B cell (primary cell): ENCODE results near the gene TGFB1. TPM values are rescaled to one million over a fixed set of nuclear protein-coding genes. Genes with fewer than 3 reads are reported as not detected.

Experiments used
- ATAC-seq: fragments of 200-7000 bp; cut with Tn5 transposase; one replicate; pipeline ENCODE4 v1.10.0; 2021; ENCODE audit warnings: low read depth, mild to moderate bottlenecking, moderate number of reproducible peaks, moderate library complexity
- CTCF ChIA-PET: fragments of 350-600 bp; sonication (Branson Sonifier 250); formaldehyde crosslinking; loops from one replicate; lab custom pipeline; 2021; ENCODE audit warnings: antibody characterized with exemption, inconsistent platforms; lab: Charles Lee
- POLR2A ChIA-PET: fragments of 350-600 bp; sonication (Branson Sonifier 250); formaldehyde crosslinking; loops from one replicate; lab custom pipeline; 2021; ENCODE audit warnings: antibody characterized with exemption; lab: Charles Lee
- DNase-seq: peaks from one replicate; pipeline ENCODE4 v3.0.0; 2013
- H2AFZ ChIP-seq: 2 replicates; pipeline ENCODE4 v1.6.1; 2012; ENCODE audit warnings: mild to moderate bottlenecking, low read depth, low read length; ENCODE audit not compliant: insufficient read depth, poor library complexity, severe bottlenecking
- H3K27ac ChIP-seq, 2 donors: 1 replicate in 1 of 2; 2 replicates in 1 of 2; pipeline ENCODE4 v1.5.1; 2012 to 2013; ENCODE audit warnings: low read length in 2 of 2, mild to moderate bottlenecking in 2 of 2, moderate library complexity in 1 of 2
- H3K27me3 ChIP-seq, 4 experiments: fragments of 200-600 bp in 1 of 4; sonication (generic) in 1 of 4; replicated peaks in 1 of 4; 1 replicate in 2 of 4; 2 replicates in 2 of 4; pipeline versions ENCODE4 v1.6.1 to v1.7.0; 2013 to 2016; ENCODE audit warnings: low read length in 3 of 4, mild to moderate bottlenecking in 2 of 4, mixed read lengths in 1 of 4, moderate library complexity in 1 of 4; ENCODE audit not compliant: insufficient read depth in 4 of 4, control insufficient read depth in 3 of 4; ENCODE audit errors: control extremely low read depth in 1 of 4
- H3K36me3 ChIP-seq, 2 experiments: replicated peaks in 1 of 2; 1 replicate in 1 of 2; 2 replicates in 1 of 2; pipeline versions ENCODE4 v1.6.1 to v1.7.1; 2013; ENCODE audit warnings: low read length in 1 of 2; ENCODE audit not compliant: insufficient read depth in 2 of 2, control insufficient read depth in 1 of 2; ENCODE audit errors: control extremely low read depth in 1 of 2, extremely low read depth in 1 of 2
- H3K4me1 ChIP-seq, 2 donors: fragments of 200-600 bp in 1 of 2; sonication (generic) in 1 of 2; 1 replicate in 1 of 2; 2 replicates in 1 of 2; pipeline versions ENCODE4 v1.5.1 to v1.6.1; 2013 to 2017; ENCODE audit warnings: low read length in 2 of 2; ENCODE audit not compliant: control insufficient read depth in 2 of 2, insufficient read depth in 2 of 2
- H3K4me2 ChIP-seq: replicated peaks from 2 replicates; pipeline ENCODE3; 2012; ENCODE audit warnings: mild to moderate bottlenecking, low read depth, low read length; ENCODE audit not compliant: poor library complexity, severe bottlenecking
- H3K4me3 ChIP-seq, 5 experiments: fragments of 200-600 bp in 1 of 5; sonication (generic) in 1 of 5; 1 replicate in 3 of 5; 2 replicates in 2 of 5; pipeline versions ENCODE4 v1.5.1 to v1.7.0; 2011 to 2016; ENCODE audit warnings: low read length in 4 of 5, mild to moderate bottlenecking in 4 of 5, low read depth in 2 of 5, control low read depth in 1 of 5, moderate library complexity in 1 of 5; ENCODE audit not compliant: insufficient read depth in 1 of 5; ENCODE audit errors: control extremely low read depth in 1 of 5, extremely low read depth in 1 of 5
- H3K79me2 ChIP-seq: fragments of 200-600 bp; sonication (generic); one replicate; pipeline ENCODE4 v1.6.0; 2016; ENCODE audit warnings: low read length; ENCODE audit not compliant: control insufficient read depth, insufficient read depth
- H3K9ac ChIP-seq: fragments of 200-600 bp; sonication (generic); 2 replicates; pipeline ENCODE4 v1.6.1; 2017; ENCODE audit warnings: mild to moderate bottlenecking, low read length, moderate library complexity
- H3K9me3 ChIP-seq, 3 donors: one replicate each; pipeline versions ENCODE4 v1.6.1 to v1.7.1; 2013; ENCODE audit warnings: low read length in 2 of 3; ENCODE audit not compliant: control insufficient read depth in 2 of 3, insufficient read depth in 1 of 3; ENCODE audit errors: control extremely low read depth in 1 of 3
- H4K20me1 ChIP-seq: 2 replicates; pipeline ENCODE4 v1.6.0; 2012; ENCODE audit warnings: mild to moderate bottlenecking, low read length; ENCODE audit not compliant: insufficient read depth, control insufficient read depth, poor library complexity, severe bottlenecking
- H3K27ac Mint-ChIP-seq: one replicate; pipeline ENCODE4 v1.8.0; 2021; ENCODE audit warnings: mixed read lengths
- H3K27me3 Mint-ChIP-seq: one replicate; pipeline ENCODE4 v1.8.0; 2021; ENCODE audit warnings: mixed read lengths
- H3K4me1 Mint-ChIP-seq: one replicate; pipeline ENCODE4 v1.8.0; 2021; ENCODE audit warnings: mixed read lengths
- H3K4me3 Mint-ChIP-seq: one replicate; pipeline ENCODE4 v1.8.0; 2021; ENCODE audit warnings: mixed read lengths
- H3K9me3 Mint-ChIP-seq: one replicate; pipeline ENCODE4 v1.8.0; 2022; ENCODE audit warnings: mixed read lengths; ENCODE audit not compliant: insufficient read depth
- EZH2 ChIP-seq: IDR thresholded peaks from 2 replicates; pipeline ENCODE4 v1.6.1; 2012; ENCODE audit warnings: borderline replicate concordance, low read depth, mild to moderate bottlenecking, moderate library complexity, low read length; ENCODE audit not compliant: insufficient read depth, poor library complexity, severe bottlenecking
- WGBS: methylation state at CpG from one replicate; pipeline ENCODE4 v1.1.5; 2013; ENCODE audit warnings: missing lambda C conversion rate; ENCODE audit not compliant: insufficient coverage; 5-methylcytosine and 5-hydroxymethylcytosine counted together
- intact Hi-C: fragments of 100-400 bp; cut with micrococcal nuclease; formaldehyde crosslinking; loops from one replicate; pipeline ENCODE4 v1.10.0; 2022
- polyA plus RNA-seq: library from polyadenylated mRNA; depleted of rRNA; stranded (reverse); fragments of >200 nt; gene quantifications from 2 replicates; pipeline ENCODE4 v1.2.3, GENCODE V29; 2012
- total RNA-seq, 2 donors: library from RNA; stranded (reverse); fragments of 120-200 nt in 1 of 2; gene quantifications; 1 replicate in 1 of 2; 2 replicates in 1 of 2; pipeline versions ENCODE4 v1.2.3 to v1.2.4, GENCODE V29; 2013 to 2022
- TF ChIP-seq, protein P1 (sequence below): fragments of 200-600 bp; IDR thresholded peaks from one replicate; pipeline ENCODE4 v1.8.0; 2022; ENCODE audit warnings: antibody characterized with exemption, mild to moderate bottlenecking

Gene TGFB1
- total and polyA plus RNA-seq, 2 donors (not counting 1 experiment from before 2014, with no cell fraction given), result 109 to 120 TPM

DNA sequence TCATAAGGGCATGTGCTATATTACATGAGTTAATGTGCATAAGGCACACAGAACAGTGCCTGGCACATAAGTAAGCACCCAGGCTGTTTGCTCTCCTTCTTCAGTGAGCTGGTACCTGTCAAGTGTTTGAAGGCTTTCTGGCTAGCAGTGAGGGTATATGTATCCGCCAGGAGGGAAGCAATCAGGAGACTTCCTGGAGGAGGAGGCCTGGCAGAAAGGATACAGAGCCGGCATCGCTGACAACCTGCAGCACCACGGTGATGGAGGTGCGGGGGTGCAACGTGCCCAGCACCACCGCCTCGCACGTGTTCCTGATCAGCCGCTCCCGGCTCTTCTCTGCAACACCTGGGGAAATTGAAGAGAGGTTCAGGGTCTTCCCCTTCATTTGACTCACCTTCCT is 37.9 kb upstream of the TGFB1 start:
- CTCF ChIA-PET, result no interaction called here

DNA sequence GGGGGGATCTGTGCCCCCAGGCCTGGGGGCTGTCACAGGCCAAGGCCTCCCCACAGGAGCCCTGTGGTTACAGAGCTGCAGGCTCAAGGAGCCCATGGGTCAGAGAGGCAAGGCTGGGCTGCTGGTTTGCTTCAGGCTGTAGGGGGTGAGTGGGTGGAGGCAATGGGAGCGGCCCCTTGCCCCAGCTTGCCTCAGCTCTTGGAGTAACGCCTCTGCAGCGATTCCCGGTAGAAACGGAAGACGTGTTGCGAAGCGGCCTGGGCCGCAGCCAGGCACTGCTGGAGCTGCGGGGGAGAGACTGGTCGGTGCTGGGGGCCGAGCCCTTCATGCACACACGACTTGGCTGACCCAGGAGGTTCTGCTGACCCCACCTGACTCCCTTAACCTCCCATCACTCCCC is 32.7 kb upstream of the TGFB1 start:
- POLR2A ChIA-PET, result no interaction called here
- 99% methylated on average over 11 of the region's 13 CpGs for WGBS
- H3K36me3 ChIP-seq, result peaks cover 0 to 43% of the 10 kb centered on the region in 2 experiments
- no peak for TF ChIP-seq EZH2
- TF ChIP-seq, protein P1, sequence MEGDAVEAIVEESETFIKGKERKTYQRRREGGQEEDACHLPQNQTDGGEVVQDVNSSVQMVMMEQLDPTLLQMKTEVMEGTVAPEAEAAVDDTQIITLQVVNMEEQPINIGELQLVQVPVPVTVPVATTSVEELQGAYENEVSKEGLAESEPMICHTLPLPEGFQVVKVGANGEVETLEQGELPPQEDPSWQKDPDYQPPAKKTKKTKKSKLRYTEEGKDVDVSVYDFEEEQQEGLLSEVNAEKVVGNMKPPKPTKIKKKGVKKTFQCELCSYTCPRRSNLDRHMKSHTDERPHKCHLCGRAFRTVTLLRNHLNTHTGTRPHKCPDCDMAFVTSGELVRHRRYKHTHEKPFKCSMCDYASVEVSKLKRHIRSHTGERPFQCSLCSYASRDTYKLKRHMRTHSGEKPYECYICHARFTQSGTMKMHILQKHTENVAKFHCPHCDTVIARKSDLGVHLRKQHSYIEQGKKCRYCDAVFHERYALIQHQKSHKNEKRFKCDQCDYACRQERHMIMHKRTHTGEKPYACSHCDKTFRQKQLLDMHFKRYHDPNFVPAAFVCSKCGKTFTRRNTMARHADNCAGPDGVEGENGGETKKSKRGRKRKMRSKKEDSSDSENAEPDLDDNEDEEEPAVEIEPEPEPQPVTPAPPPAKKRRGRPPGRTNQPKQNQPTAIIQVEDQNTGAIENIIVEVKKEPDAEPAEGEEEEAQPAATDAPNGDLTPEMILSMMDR, result no peak
- H3K27me3 ChIP-seq, result no peaks in the 10 kb centered on the region
- no peaks in the 10 kb centered on the region for H3K4me1 ChIP-seq
- ATAC-seq, result no peak
- no peak overlapping the region for H3K27ac Mint-ChIP-seq
- no peaks in the 10 kb centered on the region for H3K9me3 Mint-ChIP-seq
- no peaks in the 10 kb centered on the region for H3K79me2 ChIP-seq
- no peak overlapping the region for H3K27ac ChIP-seq
- no peak for DNase-seq
- intact Hi-C loops, result no loop called here
- no peak overlapping the region for H3K9ac ChIP-seq
- no peaks in the 10 kb centered on the region for H3K9me3 ChIP-seq
- H4K20me1 ChIP-seq, result no peaks in the 10 kb centered on the region
- no peak overlapping the region for H3K4me3 ChIP-seq
- H3K4me2 ChIP-seq, result no peak overlapping the region
- H3K4me1 Mint-ChIP-seq, result no peaks in the 10 kb centered on the region
- no peak overlapping the region for H2AFZ ChIP-seq
- H3K4me3 Mint-ChIP-seq, result no peak overlapping the region
- H3K27me3 Mint-ChIP-seq, result no peaks in the 10 kb centered on the region
- CTCF ChIA-PET, result interaction anchor here (0.5 to 0.6 kb wide), 2 partner anchors 62 to 131 kb away, joined by 3 read pairs; no protein-coding TSS in a partner anchor

More for the DNA sequence above, 37.9 kb upstream of the TGFB1 start:
- no peak overlapping the region for H3K4me2 ChIP-seq
- Mint-ChIP-seq H3K9me3 (no peaks in the 10 kb centered on the region), H3K4me1 (peaks cover 13% of the 10 kb centered on the region), H3K27ac (no peak overlapping the region), H3K4me3 (no peak overlapping the region), H3K27me3 (no peaks in the 10 kb centered on the region)
- no peaks in the 10 kb centered on the region for H3K9me3 ChIP-seq
- no peak overlapping the region for H3K9ac ChIP-seq
- intact Hi-C loops, result no loop called here
- peaks cover 29% of the 10 kb centered on the region for H3K79me2 ChIP-seq
- TF ChIP-seq, protein P1, result no peak
- no peak for TF ChIP-seq EZH2
- H3K27ac ChIP-seq, result no peak overlapping the region
- H3K4me3 ChIP-seq, result no peak overlapping the region
- H2AFZ ChIP-seq, result no peak overlapping the region
- no peaks in the 10 kb centered on the region for H4K20me1 ChIP-seq
- POLR2A ChIA-PET, result no interaction called here
- DNase-seq (no peak), ATAC-seq (no peak)
- 86% methylated on average over 2 of the region's 11 CpGs for WGBS
- peaks cover 12 to 15% of the 10 kb centered on the region in 2 donors for H3K4me1 ChIP-seq
- no peaks in the 10 kb centered on the region for H3K27me3 ChIP-seq
- peaks cover 0 to 49% of the 10 kb centered on the region in 2 experiments for H3K36me3 ChIP-seq
